Activated CD4-positive, alpha-beta T cell treated with anti-CD3 and anti-CD28 coated beads for 36 hours (primary cell): Measurements from ENCODE around the gene OR2G6. TPM values are rescaled to one million over a fixed set of nuclear protein-coding genes. Genes with fewer than 3 reads are reported as not detected.
A peak's percentile ranks its signal among the peaks of the same experiment; 100 is the strongest.
"Not testable (repeated sequence)": the region's sequence is repeated elsewhere in the genome, so short reads cannot be mapped to it uniquely, and the experiment has no call there.

Source experiments
- ATAC-seq: fragments of 200-7000 bp; cut with Tn5 transposase; one replicate; pipeline ENCODE4 v1.10.0; 2021; ENCODE audit warnings: mild to moderate bottlenecking, moderate library complexity
- CTCF ChIA-PET: fragments of 350-600 bp; sonication (Branson Sonifier 250); formaldehyde crosslinking; loops from one replicate; lab custom pipeline; 2021; ENCODE audit warnings: antibody characterized with exemption; lab: Charles Lee
- POLR2A ChIA-PET: fragments of 350-600 bp; sonication (Branson Sonifier 250); formaldehyde crosslinking; loops from one replicate; lab custom pipeline; 2021; ENCODE audit warnings: antibody characterized with exemption, inconsistent platforms; lab: Charles Lee
- DNase-seq: peaks from one replicate; pipeline ENCODE4 v3.0.0-alpha.2; 2020
- H3K27ac Mint-ChIP-seq: one replicate; pipeline ENCODE4 v1.8.0; 2021; ENCODE audit warnings: mixed read lengths
- H3K27me3 Mint-ChIP-seq: one replicate; pipeline ENCODE4 v1.8.0; 2021; ENCODE audit warnings: mixed read lengths
- H3K36me3 Mint-ChIP-seq: one replicate; pipeline ENCODE4 v1.8.0; 2021; ENCODE audit warnings: low read depth, mixed read lengths
- H3K4me1 Mint-ChIP-seq: one replicate; pipeline ENCODE4 v1.8.0; 2021; ENCODE audit warnings: mixed read lengths
- H3K4me3 Mint-ChIP-seq: one replicate; pipeline ENCODE4 v1.8.0; 2021; ENCODE audit warnings: mild to moderate bottlenecking, moderate library complexity, mixed read lengths
- H3K9me3 Mint-ChIP-seq: one replicate; pipeline ENCODE4 v1.8.0; 2021; ENCODE audit warnings: low read depth, mixed read lengths
- intact Hi-C, 2 experiments: fragments of 100-400 bp; cut with DNase I in 1 of 2; cut with micrococcal nuclease in 1 of 2; formaldehyde crosslinking; loops; one replicate each; pipeline versions ENCODE4 v1.14.2 to v1.15.1; 2022 to 2024; cut with DNase I, micrococcal nuclease
- total RNA-seq, 2 experiments: library from RNA; stranded (reverse); gene quantifications; one replicate each; pipeline ENCODE4 v1.2.3, GENCODE V29; 2021

The OR2G6 gene
- total RNA-seq, 2 experiments from 2014 or later, result not detected

GRCh38 chr1:248521856-248522255 lies 14.0 kb downstream of the OR2G6 start:
- no peak for DNase-seq
- CTCF ChIA-PET, result no interaction called here
- Mint-ChIP-seq H3K9me3 (no peaks in the 10 kb centered on the region), H3K36me3 (no peaks in the 10 kb centered on the region), H3K4me1 (no peaks in the 10 kb centered on the region), H3K27ac (no peak overlapping the region), H3K27me3 (no peaks in the 10 kb centered on the region), H3K4me3 (no peak overlapping the region)
- intact Hi-C loops, result no loop called here
- ATAC-seq, result no peak
- POLR2A ChIA-PET, result interaction anchor here (0.7 kb wide), 1 partner anchor 303 kb away, joined by 5 read pairs; no protein-coding TSS in a partner anchor

- ATAC-seq, CTCF ChIA-PET, H3K27me3 Mint-ChIP-seq, H3K4me1 Mint-ChIP-seq, DNase-seq, H3K9me3 Mint-ChIP-seq, POLR2A ChIA-PET, intact Hi-C loops, H3K4me3 Mint-ChIP-seq, H3K36me3 Mint-ChIP-seq, H3K27ac Mint-ChIP-seq: not testable (repeated sequence)
Measured at GRCh38 chr1:248537449-248537848, 29.6 kb downstream of the OR2G6 start.

- CTCF ChIA-PET, ATAC-seq, H3K27ac Mint-ChIP-seq, DNase-seq, H3K4me3 Mint-ChIP-seq, H3K4me1 Mint-ChIP-seq, H3K9me3 Mint-ChIP-seq, H3K27me3 Mint-ChIP-seq, intact Hi-C loops, H3K36me3 Mint-ChIP-seq, POLR2A ChIA-PET: not testable (repeated sequence)
Measured at GRCh38 chr1:248547383-248547782, 39.5 kb downstream of the OR2G6 start.

- ATAC-seq, intact Hi-C loops, H3K27ac Mint-ChIP-seq, POLR2A ChIA-PET, DNase-seq, CTCF ChIA-PET, H3K9me3 Mint-ChIP-seq, H3K4me1 Mint-ChIP-seq, H3K27me3 Mint-ChIP-seq, H3K36me3 Mint-ChIP-seq, H3K4me3 Mint-ChIP-seq: not testable (repeated sequence)
Measured at GRCh38 chr1:248551027-248551426, 43.2 kb downstream of the OR2G6 start.

GRCh38 chr1:248562672-248563071 lies 54.8 kb downstream of the OR2G6 start, which contains the start of gene OR2T29:
Gene OR2T29, minus strand, starts transcription at chr1:248562772. Its CDS starts 3,281 bp downstream, at chr1:248559491.
- POLR2A ChIA-PET, H3K4me1 Mint-ChIP-seq, CTCF ChIA-PET: not testable (repeated sequence)

GRCh38 chr1:248565530-248566373 lies 57.9 kb downstream of the OR2G6 start:
- ATAC-seq, result peak; percentile 90
- peak; percentile 8 for DNase-seq
- CTCF ChIA-PET, H3K4me1 Mint-ChIP-seq, H3K9me3 Mint-ChIP-seq, H3K36me3 Mint-ChIP-seq, H3K27me3 Mint-ChIP-seq, intact Hi-C loops, POLR2A ChIA-PET: not testable (repeated sequence)
- Mint-ChIP-seq H3K27ac (peak overlapping the region; percentile 97), H3K4me3 (peak overlapping the region; percentile 67)

More at GRCh38 chr1:248562672-248563071, 54.8 kb downstream of the OR2G6 start, which contains the start of gene OR2T29:
- H3K27ac Mint-ChIP-seq, ATAC-seq, H3K36me3 Mint-ChIP-seq, H3K4me3 Mint-ChIP-seq, intact Hi-C loops, H3K9me3 Mint-ChIP-seq, DNase-seq, H3K27me3 Mint-ChIP-seq: not testable (repeated sequence)

GRCh38 chr1:248569049-248569448 lies 61.2 kb downstream of the OR2G6 start:
- CTCF ChIA-PET, POLR2A ChIA-PET, H3K4me3 Mint-ChIP-seq, intact Hi-C loops, H3K36me3 Mint-ChIP-seq, H3K27ac Mint-ChIP-seq, H3K9me3 Mint-ChIP-seq, H3K4me1 Mint-ChIP-seq, DNase-seq, ATAC-seq, H3K27me3 Mint-ChIP-seq: not testable (repeated sequence)

- H3K36me3 Mint-ChIP-seq, CTCF ChIA-PET, H3K4me1 Mint-ChIP-seq, H3K9me3 Mint-ChIP-seq, H3K27me3 Mint-ChIP-seq, intact Hi-C loops, H3K27ac Mint-ChIP-seq, DNase-seq, ATAC-seq, POLR2A ChIA-PET, H3K4me3 Mint-ChIP-seq: not testable (repeated sequence)
Measured at GRCh38 chr1:248570811-248571210, 62.9 kb downstream of the OR2G6 start.

- POLR2A ChIA-PET, intact Hi-C loops, ATAC-seq, DNase-seq, CTCF ChIA-PET, H3K4me1 Mint-ChIP-seq, H3K27ac Mint-ChIP-seq, H3K27me3 Mint-ChIP-seq, H3K36me3 Mint-ChIP-seq, H3K9me3 Mint-ChIP-seq, H3K4me3 Mint-ChIP-seq: not testable (repeated sequence)
Measured at GRCh38 chr1:248572049-248572448, 64.2 kb downstream of the OR2G6 start.

GRCh38 chr1:248573856-248574255 lies 66.0 kb downstream of the OR2G6 start:
- H3K4me1 Mint-ChIP-seq, DNase-seq, CTCF ChIA-PET, H3K27me3 Mint-ChIP-seq, ATAC-seq, H3K27ac Mint-ChIP-seq, H3K4me3 Mint-ChIP-seq, intact Hi-C loops, H3K36me3 Mint-ChIP-seq, POLR2A ChIA-PET, H3K9me3 Mint-ChIP-seq: not testable (repeated sequence)

GRCh38 chr1:248574657-248575056 lies 66.8 kb downstream of the OR2G6 start, which contains the start of gene OR2T34:
Gene OR2T34, minus strand, starts transcription at chr1:248574757. Its CDS starts 0 bp downstream, at chr1:248574757.
- DNase-seq, H3K27ac Mint-ChIP-seq, ATAC-seq, H3K27me3 Mint-ChIP-seq, H3K4me3 Mint-ChIP-seq, intact Hi-C loops, H3K36me3 Mint-ChIP-seq, CTCF ChIA-PET, H3K4me1 Mint-ChIP-seq, POLR2A ChIA-PET, H3K9me3 Mint-ChIP-seq: not testable (repeated sequence)
